WTC11 (cell line): ENCODE data around the gene TUNAR. TPM values are rescaled to one million over a fixed set of nuclear protein-coding genes. Genes with fewer than 3 reads are reported as not detected.

Experiments
- ARID4B ChIP-seq: sonication (generic); formaldehyde crosslinking; IDR thresholded peaks from 2 replicates; pipeline ENCODE4 v1.8.0; 2023; ENCODE audit warnings: missing genetic modification reagents, mild to moderate bottlenecking, borderline replicate concordance
- CDX4 ChIP-seq: fragments of 250-450 bp; sonication (Bioruptor Pico); IDR thresholded peaks from 2 replicates; pipeline ENCODE4 v1.9.0; 2021; ENCODE audit warnings: moderate library complexity, mild to moderate bottlenecking, inconsistent platforms, borderline replicate concordance
- ERG ChIP-seq: fragments of 250-450 bp; sonication (Bioruptor Pico); IDR thresholded peaks from 2 replicates; pipeline ENCODE4 v1.8.0; 2021; ENCODE audit warnings: mild to moderate bottlenecking
- GABPB1 ChIP-seq: sonication (generic); formaldehyde crosslinking; IDR thresholded peaks from 2 replicates; pipeline ENCODE4 v1.8.1; 2023; ENCODE audit warnings: mild to moderate bottlenecking, missing genetic modification reagents
- GTF2I ChIP-seq: fragments of 250-450 bp; sonication (Bioruptor Pico); conservative IDR thresholded peaks from 2 replicates; pipeline ENCODE4 v1.4.0; 2021; ENCODE audit warnings: mild to moderate bottlenecking
- KAT7 ChIP-seq: sonication (generic); formaldehyde crosslinking; IDR thresholded peaks from 2 replicates; pipeline ENCODE4 v1.8.1; 2023; ENCODE audit warnings: missing genetic modification reagents, mild to moderate bottlenecking, borderline replicate concordance
- NFYB ChIP-seq: sonication (generic); formaldehyde crosslinking; conservative IDR thresholded peaks from 2 replicates; pipeline ENCODE4 v1.8.0; 2022; ENCODE audit warnings: low read depth, missing genetic modification reagents
- NR1H2 ChIP-seq: sonication (generic); formaldehyde crosslinking; IDR thresholded peaks from 2 replicates; pipeline ENCODE4 v1.9.0; 2021; ENCODE audit warnings: mild to moderate bottlenecking, moderate library complexity, missing genetic modification reagents
- PRRX2 ChIP-seq: fragments of 250-450 bp; sonication (Bioruptor Pico); IDR thresholded peaks from 2 replicates; pipeline ENCODE4 v1.8.0; 2021; ENCODE audit warnings: mild to moderate bottlenecking
- TEAD1 ChIP-seq: sonication (generic); formaldehyde crosslinking; IDR thresholded peaks from 2 replicates; pipeline ENCODE4 v1.8.0; 2022; ENCODE audit warnings: mild to moderate bottlenecking, missing genetic modification reagents
- TEAD4 ChIP-seq: sonication (generic); formaldehyde crosslinking; IDR thresholded peaks from 2 replicates; pipeline ENCODE4 v1.8.0; 2022; ENCODE audit warnings: mild to moderate bottlenecking, missing genetic modification reagents
- ZNF138 ChIP-seq: sonication (generic); formaldehyde crosslinking; conservative IDR thresholded peaks from 2 replicates; pipeline ENCODE4 v1.8.1; 2022; ENCODE audit warnings: mild to moderate bottlenecking, moderate library complexity, missing genetic modification reagents
- ZNF671 ChIP-seq: fragments of 250-450 bp; sonication (Bioruptor Pico); IDR thresholded peaks from 2 replicates; pipeline ENCODE4 v1.8.0; 2021; ENCODE audit warnings: mild to moderate bottlenecking
- total RNA-seq: library from RNA; stranded (reverse); gene quantifications from 3 replicates; pipeline ENCODE4 v1.2.3, GENCODE V29; 2021
- TF ChIP-seq, protein P1 (sequence below): fragments of 200-600 bp; IDR thresholded peaks from 2 replicates; pipeline ENCODE4 v1.8.0; 2022; ENCODE audit warnings: antibody characterized with exemption
- TF ChIP-seq, protein P2 (sequence below): sonication (generic); formaldehyde crosslinking; IDR thresholded peaks from 2 replicates; pipeline ENCODE4 v1.8.1; 2023; ENCODE audit warnings: mild to moderate bottlenecking, missing genetic modification reagents
- TF ChIP-seq, protein P3 (sequence below): sonication (generic); formaldehyde crosslinking; conservative IDR thresholded peaks from 2 replicates; pipeline ENCODE4 v1.8.1; 2022; ENCODE audit warnings: mild to moderate bottlenecking, missing genetic modification reagents
- TF ChIP-seq, protein P4 (sequence below): sonication (generic); formaldehyde crosslinking; IDR thresholded peaks from 2 replicates; pipeline ENCODE4 v1.8.1; 2022; ENCODE audit warnings: low read depth, mild to moderate bottlenecking, moderate library complexity, missing genetic modification reagents, borderline replicate concordance
- TF ChIP-seq, protein P5 (sequence below): sonication (generic); formaldehyde crosslinking; IDR thresholded peaks from 2 replicates; pipeline ENCODE4 v1.8.1; 2023; ENCODE audit warnings: mild to moderate bottlenecking, missing genetic modification reagents
- TF ChIP-seq, protein P6 (sequence below): sonication (generic); formaldehyde crosslinking; IDR thresholded peaks from 2 replicates; pipeline ENCODE4 v1.8.0; 2022; ENCODE audit warnings: mild to moderate bottlenecking, missing genetic modification reagents
- TF ChIP-seq, protein P7 (sequence below): sonication (generic); formaldehyde crosslinking; IDR thresholded peaks from 2 replicates; pipeline ENCODE4 v1.8.1; 2022; ENCODE audit warnings: mild to moderate bottlenecking, missing genetic modification reagents, moderate library complexity, borderline replicate concordance
- TF ChIP-seq, protein P8 (sequence below): sonication (generic); formaldehyde crosslinking; conservative IDR thresholded peaks from 2 replicates; pipeline ENCODE4 v1.8.1; 2023; ENCODE audit warnings: mild to moderate bottlenecking, low read depth, missing genetic modification reagents, moderate library complexity

The TUNAR gene
- total RNA-seq, 1 experiment from 2014 or later = 36.3 TPM

- TF ChIP-seq GABPB1 (CRISPR knock-in tag) (no peak), TEAD1 (CRISPR knock-in tag) (peak; percentile 100), GTF2I (CRISPR knock-in tag) (no peak), CDX4 (CRISPR knock-in tag) (no peak), ZNF138 (CRISPR knock-in tag) (no peak), NFYB (no peak), KAT7 (no peak), ERG (CRISPR knock-in tag) (no peak), ARID4B (CRISPR knock-in tag) (no peak), ZNF671 (CRISPR knock-in tag) (no peak), PRRX2 (CRISPR knock-in tag) (no peak), NR1H2 (CRISPR knock-in tag) (no peak), TEAD4 (peak; percentile 97)
- TF ChIP-seq, protein P1, sequence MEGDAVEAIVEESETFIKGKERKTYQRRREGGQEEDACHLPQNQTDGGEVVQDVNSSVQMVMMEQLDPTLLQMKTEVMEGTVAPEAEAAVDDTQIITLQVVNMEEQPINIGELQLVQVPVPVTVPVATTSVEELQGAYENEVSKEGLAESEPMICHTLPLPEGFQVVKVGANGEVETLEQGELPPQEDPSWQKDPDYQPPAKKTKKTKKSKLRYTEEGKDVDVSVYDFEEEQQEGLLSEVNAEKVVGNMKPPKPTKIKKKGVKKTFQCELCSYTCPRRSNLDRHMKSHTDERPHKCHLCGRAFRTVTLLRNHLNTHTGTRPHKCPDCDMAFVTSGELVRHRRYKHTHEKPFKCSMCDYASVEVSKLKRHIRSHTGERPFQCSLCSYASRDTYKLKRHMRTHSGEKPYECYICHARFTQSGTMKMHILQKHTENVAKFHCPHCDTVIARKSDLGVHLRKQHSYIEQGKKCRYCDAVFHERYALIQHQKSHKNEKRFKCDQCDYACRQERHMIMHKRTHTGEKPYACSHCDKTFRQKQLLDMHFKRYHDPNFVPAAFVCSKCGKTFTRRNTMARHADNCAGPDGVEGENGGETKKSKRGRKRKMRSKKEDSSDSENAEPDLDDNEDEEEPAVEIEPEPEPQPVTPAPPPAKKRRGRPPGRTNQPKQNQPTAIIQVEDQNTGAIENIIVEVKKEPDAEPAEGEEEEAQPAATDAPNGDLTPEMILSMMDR = no peak
- TF ChIP-seq, protein P2, sequence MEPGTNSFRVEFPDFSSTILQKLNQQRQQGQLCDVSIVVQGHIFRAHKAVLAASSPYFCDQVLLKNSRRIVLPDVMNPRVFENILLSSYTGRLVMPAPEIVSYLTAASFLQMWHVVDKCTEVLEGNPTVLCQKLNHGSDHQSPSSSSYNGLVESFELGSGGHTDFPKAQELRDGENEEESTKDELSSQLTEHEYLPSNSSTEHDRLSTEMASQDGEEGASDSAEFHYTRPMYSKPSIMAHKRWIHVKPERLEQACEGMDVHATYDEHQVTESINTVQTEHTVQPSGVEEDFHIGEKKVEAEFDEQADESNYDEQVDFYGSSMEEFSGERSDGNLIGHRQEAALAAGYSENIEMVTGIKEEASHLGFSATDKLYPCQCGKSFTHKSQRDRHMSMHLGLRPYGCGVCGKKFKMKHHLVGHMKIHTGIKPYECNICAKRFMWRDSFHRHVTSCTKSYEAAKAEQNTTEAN (CRISPR knock-in tag) = peak; percentile 83; the same call in 1 of the 2 replicates
- TF ChIP-seq, protein P3, sequence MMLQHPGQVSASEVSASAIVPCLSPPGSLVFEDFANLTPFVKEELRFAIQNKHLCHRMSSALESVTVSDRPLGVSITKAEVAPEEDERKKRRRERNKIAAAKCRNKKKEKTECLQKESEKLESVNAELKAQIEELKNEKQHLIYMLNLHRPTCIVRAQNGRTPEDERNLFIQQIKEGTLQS = no peak
- TF ChIP-seq, protein P4, sequence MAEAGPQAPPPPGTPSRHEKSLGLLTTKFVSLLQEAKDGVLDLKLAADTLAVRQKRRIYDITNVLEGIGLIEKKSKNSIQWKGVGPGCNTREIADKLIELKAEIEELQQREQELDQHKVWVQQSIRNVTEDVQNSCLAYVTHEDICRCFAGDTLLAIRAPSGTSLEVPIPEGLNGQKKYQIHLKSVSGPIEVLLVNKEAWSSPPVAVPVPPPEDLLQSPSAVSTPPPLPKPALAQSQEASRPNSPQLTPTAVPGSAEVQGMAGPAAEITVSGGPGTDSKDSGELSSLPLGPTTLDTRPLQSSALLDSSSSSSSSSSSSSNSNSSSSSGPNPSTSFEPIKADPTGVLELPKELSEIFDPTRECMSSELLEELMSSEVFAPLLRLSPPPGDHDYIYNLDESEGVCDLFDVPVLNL (CRISPR knock-in tag) = no peak
- TF ChIP-seq, protein P5, sequence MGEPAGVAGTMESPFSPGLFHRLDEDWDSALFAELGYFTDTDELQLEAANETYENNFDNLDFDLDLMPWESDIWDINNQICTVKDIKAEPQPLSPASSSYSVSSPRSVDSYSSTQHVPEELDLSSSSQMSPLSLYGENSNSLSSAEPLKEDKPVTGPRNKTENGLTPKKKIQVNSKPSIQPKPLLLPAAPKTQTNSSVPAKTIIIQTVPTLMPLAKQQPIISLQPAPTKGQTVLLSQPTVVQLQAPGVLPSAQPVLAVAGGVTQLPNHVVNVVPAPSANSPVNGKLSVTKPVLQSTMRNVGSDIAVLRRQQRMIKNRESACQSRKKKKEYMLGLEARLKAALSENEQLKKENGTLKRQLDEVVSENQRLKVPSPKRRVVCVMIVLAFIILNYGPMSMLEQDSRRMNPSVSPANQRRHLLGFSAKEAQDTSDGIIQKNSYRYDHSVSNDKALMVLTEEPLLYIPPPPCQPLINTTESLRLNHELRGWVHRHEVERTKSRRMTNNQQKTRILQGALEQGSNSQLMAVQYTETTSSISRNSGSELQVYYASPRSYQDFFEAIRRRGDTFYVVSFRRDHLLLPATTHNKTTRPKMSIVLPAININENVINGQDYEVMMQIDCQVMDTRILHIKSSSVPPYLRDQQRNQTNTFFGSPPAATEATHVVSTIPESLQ = no peak
- TF ChIP-seq, protein P6, sequence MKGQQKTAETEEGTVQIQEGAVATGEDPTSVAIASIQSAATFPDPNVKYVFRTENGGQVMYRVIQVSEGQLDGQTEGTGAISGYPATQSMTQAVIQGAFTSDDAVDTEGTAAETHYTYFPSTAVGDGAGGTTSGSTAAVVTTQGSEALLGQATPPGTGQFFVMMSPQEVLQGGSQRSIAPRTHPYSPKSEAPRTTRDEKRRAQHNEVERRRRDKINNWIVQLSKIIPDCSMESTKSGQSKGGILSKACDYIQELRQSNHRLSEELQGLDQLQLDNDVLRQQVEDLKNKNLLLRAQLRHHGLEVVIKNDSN (CRISPR knock-in tag) = no peak
- TF ChIP-seq, protein P7, sequence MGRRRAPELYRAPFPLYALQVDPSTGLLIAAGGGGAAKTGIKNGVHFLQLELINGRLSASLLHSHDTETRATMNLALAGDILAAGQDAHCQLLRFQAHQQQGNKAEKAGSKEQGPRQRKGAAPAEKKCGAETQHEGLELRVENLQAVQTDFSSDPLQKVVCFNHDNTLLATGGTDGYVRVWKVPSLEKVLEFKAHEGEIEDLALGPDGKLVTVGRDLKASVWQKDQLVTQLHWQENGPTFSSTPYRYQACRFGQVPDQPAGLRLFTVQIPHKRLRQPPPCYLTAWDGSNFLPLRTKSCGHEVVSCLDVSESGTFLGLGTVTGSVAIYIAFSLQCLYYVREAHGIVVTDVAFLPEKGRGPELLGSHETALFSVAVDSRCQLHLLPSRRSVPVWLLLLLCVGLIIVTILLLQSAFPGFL (CRISPR knock-in tag) = no peak
- TF ChIP-seq, protein P8, sequence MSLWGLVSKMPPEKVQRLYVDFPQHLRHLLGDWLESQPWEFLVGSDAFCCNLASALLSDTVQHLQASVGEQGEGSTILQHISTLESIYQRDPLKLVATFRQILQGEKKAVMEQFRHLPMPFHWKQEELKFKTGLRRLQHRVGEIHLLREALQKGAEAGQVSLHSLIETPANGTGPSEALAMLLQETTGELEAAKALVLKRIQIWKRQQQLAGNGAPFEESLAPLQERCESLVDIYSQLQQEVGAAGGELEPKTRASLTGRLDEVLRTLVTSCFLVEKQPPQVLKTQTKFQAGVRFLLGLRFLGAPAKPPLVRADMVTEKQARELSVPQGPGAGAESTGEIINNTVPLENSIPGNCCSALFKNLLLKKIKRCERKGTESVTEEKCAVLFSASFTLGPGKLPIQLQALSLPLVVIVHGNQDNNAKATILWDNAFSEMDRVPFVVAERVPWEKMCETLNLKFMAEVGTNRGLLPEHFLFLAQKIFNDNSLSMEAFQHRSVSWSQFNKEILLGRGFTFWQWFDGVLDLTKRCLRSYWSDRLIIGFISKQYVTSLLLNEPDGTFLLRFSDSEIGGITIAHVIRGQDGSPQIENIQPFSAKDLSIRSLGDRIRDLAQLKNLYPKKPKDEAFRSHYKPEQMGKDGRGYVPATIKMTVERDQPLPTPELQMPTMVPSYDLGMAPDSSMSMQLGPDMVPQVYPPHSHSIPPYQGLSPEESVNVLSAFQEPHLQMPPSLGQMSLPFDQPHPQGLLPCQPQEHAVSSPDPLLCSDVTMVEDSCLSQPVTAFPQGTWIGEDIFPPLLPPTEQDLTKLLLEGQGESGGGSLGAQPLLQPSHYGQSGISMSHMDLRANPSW (CRISPR knock-in tag) = no peak
These were observed 71.9 kb downstream of the TUNAR start (continued) for GRCh38 chr14:95948558-95948981.
